Stimulated activated CD8-positive, alpha-beta memory T cell treated with anti-CD3 and anti-CD28 coated beads, Interleukin-4, amount 100 ng/mL, for 1 hour (primary cell): ENCODE measurements around the gene ZFP28.

ENCODE experiments used
- DNase-seq, 2 donors: peaks; one replicate each; pipeline ENCODE4 v3.0.0-alpha.2; 2020; ENCODE audit warnings: low read depth in 2 of 2, low spot score in 1 of 2

Gene ZFP28

GRCh38 chr19:56595548-56595899, 56.8 kb downstream of the ZFP28 start:
- no peak for DNase-seq

GRCh38 chr19:56596676-56597075, 57.9 kb downstream of the ZFP28 start:
- DNase-seq, result no peak

- no peak for DNase-seq
Observed at GRCh38 chr19:56597696-56598095, 58.9 kb downstream of the ZFP28 start.

GRCh38 chr19:56601375-56601774, 62.6 kb downstream of the ZFP28 start:
- DNase-seq, result no peak

GRCh38 chr19:56603829-56604228, 65.1 kb downstream of the ZFP28 start:
- DNase-seq, result no peak
